DOHH2 (cell line): Measurements from ENCODE around the gene ZFAND3.

ENCODE experiments used
- H3F3A ChIP-seq: fragments of 200-600 bp; sonication (generic), shearing (Covaris generic); 2 replicates; pipeline ENCODE4 v1.6.0; 2016; ENCODE audit warnings: antibody characterized with exemption, mild to moderate bottlenecking; ENCODE audit not compliant: control insufficient read depth, insufficient read depth
- H3K27ac ChIP-seq: fragments of 200-600 bp; sonication (generic); 2 replicates; pipeline ENCODE4 v1.5.1; 2014; ENCODE audit warnings: low read depth, mild to moderate bottlenecking, low read length, moderate library complexity
- H3K27me3 ChIP-seq: fragments of 200-600 bp; sonication (generic); 2 replicates; pipeline ENCODE4 v1.6.1; 2014; ENCODE audit warnings: mild to moderate bottlenecking, low read length, mixed read lengths; ENCODE audit not compliant: control insufficient read depth
- H3K36me3 ChIP-seq: fragments of 200-600 bp; sonication (generic); 2 replicates; pipeline ENCODE4 v1.6.1; 2014; ENCODE audit warnings: mild to moderate bottlenecking, low read length, moderate library complexity, mixed read lengths; ENCODE audit not compliant: control insufficient read depth
- H3K4me1 ChIP-seq: fragments of 200-600 bp; sonication (generic); 2 replicates; pipeline ENCODE4 v1.6.1; 2014; ENCODE audit warnings: mild to moderate bottlenecking, low read length, mixed read lengths; ENCODE audit not compliant: control insufficient read depth
- H3K4me2 ChIP-seq: fragments of 200-600 bp; sonication (generic); 2 replicates; pipeline ENCODE4 v1.6.0; 2014; ENCODE audit warnings: mild to moderate bottlenecking, low read length, moderate library complexity
- H3K4me3 ChIP-seq: fragments of 200-600 bp; sonication (generic); 2 replicates; pipeline ENCODE4 v1.5.1; 2014; ENCODE audit warnings: mild to moderate bottlenecking, low read length, mixed read lengths
- H3K79me2 ChIP-seq: fragments of 200-600 bp; sonication (generic); 2 replicates; pipeline ENCODE4 v1.6.1; 2014; ENCODE audit warnings: mild to moderate bottlenecking, low read length, mixed read lengths; ENCODE audit not compliant: control insufficient read depth
- H3K9me2 ChIP-seq: fragments of 200-600 bp; sonication (generic); replicated peaks from 2 replicates; pipeline ENCODE4 v1.6.1; 2014; ENCODE audit warnings: mild to moderate bottlenecking, low read length, mixed read lengths; ENCODE audit not compliant: control insufficient read depth
- H3K9me3 ChIP-seq: fragments of 200-600 bp; sonication (generic); 2 replicates; pipeline ENCODE4 v1.6.1; 2014; ENCODE audit warnings: antibody characterized with exemption, low read length, mixed read lengths; ENCODE audit not compliant: control insufficient read depth, insufficient read depth
- H4K20me1 ChIP-seq: fragments of 200-600 bp; sonication (generic); 2 replicates; pipeline ENCODE4 v1.6.0; 2014; ENCODE audit warnings: low read depth, mild to moderate bottlenecking, antibody characterized with exemption, low read length, moderate library complexity; ENCODE audit not compliant: control insufficient read depth, insufficient read depth
- EZH2phosphoT487 ChIP-seq: fragments of 200-600 bp; sonication (generic); IDR thresholded peaks from 2 replicates; pipeline ENCODE4 v1.6.1; 2017; ENCODE audit warnings: borderline replicate concordance, mild to moderate bottlenecking, antibody characterized with exemption, low read length, moderate library complexity, mixed read lengths
- TF ChIP-seq, protein P1 (sequence below): fragments of 200-600 bp; sonication (generic); IDR thresholded peaks from one replicate; pipeline ENCODE4 v1.5.1; 2014; ENCODE audit warnings: antibody characterized with exemption, mild to moderate bottlenecking, low read depth, low read length; ENCODE audit not compliant: poor library complexity, severe bottlenecking

The ZFAND3 gene

DNA sequence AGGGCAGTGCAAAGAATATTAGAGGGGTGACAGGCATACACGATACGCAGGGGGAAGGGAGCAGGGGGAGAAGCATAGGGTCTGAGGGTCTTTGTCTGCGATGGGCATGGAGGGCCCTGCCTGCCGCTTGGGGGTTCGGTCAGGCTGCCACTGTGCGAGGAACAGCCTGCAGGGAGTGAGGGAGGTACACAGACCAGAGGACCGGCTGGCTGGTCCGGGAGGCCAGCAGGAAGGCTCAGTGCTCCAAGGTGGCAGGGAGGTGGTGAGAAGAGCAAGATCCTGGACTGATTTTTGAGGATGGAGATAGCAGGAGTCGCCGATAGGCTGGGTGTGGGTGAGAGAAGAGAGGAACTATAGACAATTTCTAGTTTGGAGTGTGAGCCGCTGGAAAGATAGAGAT is 338.4 kb downstream of the ZFAND3 start:
- H3K9me3 ChIP-seq = no peaks in the 10 kb centered on the region
- H3K9me2 ChIP-seq = no peaks in the 10 kb centered on the region
- no peaks in the 10 kb centered on the region for H3F3A ChIP-seq
- no peak overlapping the region for H3K27ac ChIP-seq
- no peaks in the 10 kb centered on the region for H4K20me1 ChIP-seq
- H3K4me3 ChIP-seq = no peak overlapping the region
- H3K27me3 ChIP-seq = no peaks in the 10 kb centered on the region
- TF ChIP-seq, protein P1, sequence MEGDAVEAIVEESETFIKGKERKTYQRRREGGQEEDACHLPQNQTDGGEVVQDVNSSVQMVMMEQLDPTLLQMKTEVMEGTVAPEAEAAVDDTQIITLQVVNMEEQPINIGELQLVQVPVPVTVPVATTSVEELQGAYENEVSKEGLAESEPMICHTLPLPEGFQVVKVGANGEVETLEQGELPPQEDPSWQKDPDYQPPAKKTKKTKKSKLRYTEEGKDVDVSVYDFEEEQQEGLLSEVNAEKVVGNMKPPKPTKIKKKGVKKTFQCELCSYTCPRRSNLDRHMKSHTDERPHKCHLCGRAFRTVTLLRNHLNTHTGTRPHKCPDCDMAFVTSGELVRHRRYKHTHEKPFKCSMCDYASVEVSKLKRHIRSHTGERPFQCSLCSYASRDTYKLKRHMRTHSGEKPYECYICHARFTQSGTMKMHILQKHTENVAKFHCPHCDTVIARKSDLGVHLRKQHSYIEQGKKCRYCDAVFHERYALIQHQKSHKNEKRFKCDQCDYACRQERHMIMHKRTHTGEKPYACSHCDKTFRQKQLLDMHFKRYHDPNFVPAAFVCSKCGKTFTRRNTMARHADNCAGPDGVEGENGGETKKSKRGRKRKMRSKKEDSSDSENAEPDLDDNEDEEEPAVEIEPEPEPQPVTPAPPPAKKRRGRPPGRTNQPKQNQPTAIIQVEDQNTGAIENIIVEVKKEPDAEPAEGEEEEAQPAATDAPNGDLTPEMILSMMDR = no peak
- no peak for TF ChIP-seq EZH2phosphoT487
- H3K36me3 ChIP-seq = no peaks in the 10 kb centered on the region
- H3K4me1 ChIP-seq = peaks cover 12% of the 10 kb centered on the region; the same call in 1 of the 2 replicates
- no peaks in the 10 kb centered on the region for H3K79me2 ChIP-seq
- H3K4me2 ChIP-seq = no peak overlapping the region

DNA sequence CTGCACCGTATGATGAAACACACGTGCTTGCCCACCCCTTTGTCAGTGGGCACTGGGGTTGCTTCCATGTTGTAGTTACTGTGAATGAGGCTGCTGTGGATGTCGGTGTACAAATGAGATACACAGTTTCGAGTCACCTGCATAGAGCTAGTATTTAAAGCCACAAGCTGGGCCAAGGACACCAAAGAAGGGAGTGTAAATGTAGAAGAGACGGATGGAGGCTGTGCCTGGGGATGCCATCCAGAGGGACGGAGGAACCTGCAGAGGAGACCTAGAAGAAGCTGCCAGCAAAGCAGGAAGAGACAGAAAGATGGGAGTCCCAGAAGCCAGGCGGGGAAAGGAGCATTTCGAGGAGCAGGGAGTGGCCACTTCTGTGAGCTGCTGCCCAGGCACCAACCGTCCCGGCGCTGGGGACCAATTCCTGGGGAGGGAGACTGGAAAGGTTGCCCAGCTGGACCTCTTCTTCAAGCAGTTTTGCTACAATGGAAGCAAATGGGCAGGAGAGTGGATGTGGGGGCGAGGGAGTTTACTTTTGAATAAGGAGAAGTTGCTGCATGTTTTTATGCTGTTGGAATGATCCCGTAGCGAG is 339.3 kb downstream of the ZFAND3 start:
- Histone ChIP-seq H3K4me2 (no peak overlapping the region), H3K27ac (no peak overlapping the region), H3K27me3 (no peaks in the 10 kb centered on the region), H3K9me3 (no peaks in the 10 kb centered on the region), H4K20me1 (no peaks in the 10 kb centered on the region), H3K4me3 (no peak overlapping the region), H3K9me2 (no peaks in the 10 kb centered on the region), H3K79me2 (no peaks in the 10 kb centered on the region), H3K36me3 (no peaks in the 10 kb centered on the region), H3F3A (no peaks in the 10 kb centered on the region), H3K4me1 (peaks cover 2% of the 10 kb centered on the region; the same call in 1 of the 2 replicates)
- TF ChIP-seq, protein P1 = no peak
- no peak for TF ChIP-seq EZH2phosphoT487

DNA sequence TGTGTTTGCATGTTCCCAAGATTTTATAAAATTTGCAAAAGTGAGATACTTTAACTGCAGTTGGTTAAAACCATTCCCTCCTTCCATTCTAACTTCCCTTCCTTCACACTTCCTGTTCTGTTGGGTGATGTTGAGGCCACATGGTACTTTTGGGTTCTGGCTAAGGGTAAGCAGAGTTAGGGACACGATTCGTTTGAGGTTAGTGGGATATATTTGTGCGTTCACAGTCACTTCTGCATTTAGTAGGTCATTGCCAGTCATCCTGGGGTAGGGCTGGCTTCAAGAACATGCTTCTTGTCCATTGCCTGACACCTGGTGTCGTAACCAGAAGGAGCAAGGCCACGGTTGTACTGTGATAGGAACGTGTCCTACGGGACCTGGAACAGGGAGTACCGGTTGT is 340.1 kb downstream of the ZFAND3 start:
- no peak overlapping the region for H3K4me2 ChIP-seq
- TF ChIP-seq, protein P1 = no peak
- TF ChIP-seq EZH2phosphoT487 = no peak
- H3K27me3 ChIP-seq = no peaks in the 10 kb centered on the region
- no peaks in the 10 kb centered on the region for H3K79me2 ChIP-seq
- no peaks in the 10 kb centered on the region for H3K9me2 ChIP-seq
- H3K4me3 ChIP-seq = no peak overlapping the region
- no peaks in the 10 kb centered on the region for H3K4me1 ChIP-seq
- H4K20me1 ChIP-seq = no peaks in the 10 kb centered on the region
- no peak overlapping the region for H3K27ac ChIP-seq
- no peaks in the 10 kb centered on the region for H3K36me3 ChIP-seq
- no peaks in the 10 kb centered on the region for H3F3A ChIP-seq
- no peaks in the 10 kb centered on the region for H3K9me3 ChIP-seq
